GM12875 (cell line): ENCODE measurements around the gene TGFB1I1.
A peak's percentile ranks its signal among the peaks of the same experiment; 100 is the strongest.

Experiments used
- H3K4me3 ChIP-seq: one replicate; pipeline ENCODE4 v1.5.1; 2011; ENCODE audit warnings: low read depth, low read length, control low read depth
- CTCF ChIP-seq: IDR thresholded peaks from 2 replicates; pipeline ENCODE4 v1.5.1; 2011; ENCODE audit warnings: low read depth, mild to moderate bottlenecking, control low read depth, inconsistent platforms, low read length, moderate library complexity, borderline replicate concordance; ENCODE audit not compliant: insufficient read depth

The TGFB1I1 gene

GRCh38 chr16:31473264-31473984, 1.5 kb downstream of the TGFB1I1 start:
- TF ChIP-seq CTCF, result no peak
- H3K4me3 ChIP-seq, result no peak overlapping the region

- no peak overlapping the region for H3K4me3 ChIP-seq
- no peak for TF ChIP-seq CTCF
These were observed 2.3 kb downstream of the TGFB1I1 start for GRCh38 chr16:31474173-31474714.

GRCh38 chr16:31474773-31475738, 3.1 kb downstream of the TGFB1I1 start:
- TF ChIP-seq CTCF, result no peak
- H3K4me3 ChIP-seq, result no peak overlapping the region

- no peak overlapping the region for H3K4me3 ChIP-seq
- TF ChIP-seq CTCF, result no peak
These were observed 4.0 kb downstream of the TGFB1I1 start for GRCh38 chr16:31475946-31476302.

GRCh38 chr16:31476303-31477219, 4.6 kb downstream of the TGFB1I1 start:
- no peak for TF ChIP-seq CTCF
- peak overlapping the region; percentile 33 for H3K4me3 ChIP-seq
